ENCODE results near the gene THRAP3.

GRCh38 chr1:36206323-36206858 lies 17.9 kb upstream of the THRAP3 start:
- TF ChIP-seq CTCF (IDR thresholded peaks at IDR 0.05) (no peak), POLR2A (IDR thresholded peaks at IDR 0.05) (no peak), EP300 (IDR thresholded peaks at IDR 0.05; ENCODE audit: low read depth) (no peak)
